Natural killer cell (primary cell): ENCODE results near the gene GTF2IRD1. TPM values are rescaled to one million over a fixed set of nuclear protein-coding genes. Genes with fewer than 3 reads are reported as not detected.

Experiments used
- ATAC-seq, 3 donors: fragments of 150-1000 bp in 2 of 3; fragments of 200-7000 bp in 1 of 3; cut with Tn5 transposase; 1 replicate in 1 of 3; 2 replicates in 2 of 3; pipeline ENCODE4 v1.10.0; 2021; ENCODE audit warnings: mild to moderate bottlenecking in 2 of 3, moderate library complexity in 2 of 3
- DNase-seq, 2 donors: peaks; one replicate each; pipeline versions ENCODE4 v3.0.0 to v3.0.0-alpha.2; 2013 to 2021; ENCODE audit warnings: mixed read lengths in 1 of 2
- H3K27ac ChIP-seq: one replicate; pipeline ENCODE4 v1.5.1; 2013; ENCODE audit warnings: mild to moderate bottlenecking, low read length
- H3K27me3 ChIP-seq: one replicate; pipeline ENCODE4 v1.6.1; 2013; ENCODE audit warnings: low read length; ENCODE audit not compliant: control insufficient read depth, insufficient read depth
- H3K36me3 ChIP-seq: one replicate; pipeline ENCODE4 v1.6.1; 2013; ENCODE audit warnings: low read length; ENCODE audit not compliant: control insufficient read depth, insufficient read depth
- H3K4me1 ChIP-seq: one replicate; pipeline ENCODE4 v1.6.1; 2013; ENCODE audit warnings: low read length; ENCODE audit not compliant: control insufficient read depth, insufficient read depth
- H3K4me3 ChIP-seq: one replicate; pipeline ENCODE4 v1.5.1; 2013; ENCODE audit warnings: low read length
- H3K9me3 ChIP-seq: one replicate; pipeline ENCODE4 v1.6.1; 2013; ENCODE audit warnings: low read length; ENCODE audit not compliant: control insufficient read depth, insufficient read depth
- H3K27ac Mint-ChIP-seq, 2 donors: one replicate each; pipeline ENCODE4 v1.8.0; 2022; ENCODE audit warnings: mild to moderate bottlenecking in 2 of 2, mixed read lengths in 2 of 2, moderate library complexity in 1 of 2
- H3K27me3 Mint-ChIP-seq, 2 donors: one replicate each; pipeline ENCODE4 v1.8.0; 2022; ENCODE audit warnings: low read depth in 2 of 2, mixed read lengths in 2 of 2
- H3K36me3 Mint-ChIP-seq: one replicate; pipeline ENCODE4 v1.8.0; 2022; ENCODE audit warnings: mixed read lengths
- H3K4me1 Mint-ChIP-seq, 2 donors: one replicate each; pipeline ENCODE4 v1.8.0; 2022; ENCODE audit warnings: mixed read lengths in 2 of 2
- H3K4me3 Mint-ChIP-seq: one replicate; pipeline ENCODE4 v1.8.0; 2022; ENCODE audit warnings: mild to moderate bottlenecking, moderate library complexity, mixed read lengths
- H3K9me3 Mint-ChIP-seq, 2 donors: one replicate each; pipeline ENCODE4 v1.8.0; 2022; ENCODE audit warnings: mixed read lengths in 2 of 2
- whole genome bisulfite sequencing: methylation state at CpG from one replicate; pipeline ENCODE4 v1.1.7; 2013; ENCODE audit warnings: missing lambda C conversion rate; ENCODE audit not compliant: insufficient coverage; 5-methylcytosine and 5-hydroxymethylcytosine counted together
- intact Hi-C: fragments of 100-400 bp; cut with micrococcal nuclease; formaldehyde crosslinking; loops from one replicate; pipeline ENCODE4 v1.14.2; 2022
- total RNA-seq, 4 donors: library from RNA; stranded (reverse); fragments of 120-200 nt in 1 of 4; gene quantifications; one replicate each; pipeline versions ENCODE4 v1.2.3 to v1.2.4, GENCODE V29; 2013 to 2022
- TF ChIP-seq, protein P1 (sequence below): fragments of 200-600 bp; IDR thresholded peaks from one replicate; pipeline ENCODE4 v1.8.0; 2022; ENCODE audit warnings: antibody characterized with exemption

GTF2IRD1 gene
- total RNA-seq, 3 donors from 2014 or later (not counting 1 experiment from before 2014, with no cell fraction given), result not detected

DNA sequence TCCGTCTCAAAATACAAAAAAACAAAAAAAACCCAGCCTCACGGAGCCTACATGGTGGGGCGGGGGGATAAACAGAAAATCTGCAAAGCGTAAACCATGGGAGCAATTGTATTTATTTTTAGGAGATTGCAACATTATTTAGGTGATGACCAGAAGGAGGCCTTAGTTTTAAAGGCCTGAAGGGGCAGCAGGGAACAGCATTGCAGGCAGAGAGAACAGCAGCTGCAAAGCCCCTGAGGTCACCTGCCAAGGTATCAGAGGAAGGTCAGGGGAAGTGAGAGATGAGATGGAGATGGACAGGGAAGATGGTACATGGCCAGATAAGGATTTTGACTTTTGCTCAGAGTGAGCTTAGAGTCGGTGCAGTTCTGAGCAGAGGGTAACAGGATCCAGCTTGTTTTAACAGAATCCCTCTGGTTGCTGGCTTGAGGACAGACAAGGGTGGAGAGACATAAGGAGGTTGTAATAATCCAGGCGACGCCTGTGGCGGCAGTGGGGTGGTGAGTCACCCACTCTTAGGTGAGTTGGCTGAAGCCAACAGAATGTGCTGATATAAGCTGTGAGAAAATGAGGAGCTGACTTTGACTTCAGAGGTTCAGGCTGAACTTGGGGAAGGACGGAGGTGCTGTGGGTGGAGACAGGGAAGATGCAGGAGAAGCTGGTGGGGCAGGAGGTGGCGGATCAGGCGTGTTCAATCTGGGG, 121.5 kb downstream of the GTF2IRD1 start:
- H3K9me3 Mint-ChIP-seq, result no peaks in the 10 kb centered on the region
- H3K27ac ChIP-seq, result no peak overlapping the region
- no peaks in the 10 kb centered on the region for H3K27me3 Mint-ChIP-seq
- intact Hi-C loops, result no loop called here
- H3K9me3 ChIP-seq, result no peaks in the 10 kb centered on the region
- H3K4me1 ChIP-seq, result no peaks in the 10 kb centered on the region
- no peak for DNase-seq
- ATAC-seq, result no peak
- no peak overlapping the region for H3K4me3 Mint-ChIP-seq
- no peaks in the 10 kb centered on the region for H3K27me3 ChIP-seq
- no peaks in the 10 kb centered on the region for H3K4me1 Mint-ChIP-seq
- 92% methylated on average over 10 of the region's 11 CpGs for WGBS
- no peaks in the 10 kb centered on the region for H3K36me3 Mint-ChIP-seq
- H3K27ac Mint-ChIP-seq, result no peak overlapping the region
- no peak overlapping the region for H3K4me3 ChIP-seq
- TF ChIP-seq, protein P1, sequence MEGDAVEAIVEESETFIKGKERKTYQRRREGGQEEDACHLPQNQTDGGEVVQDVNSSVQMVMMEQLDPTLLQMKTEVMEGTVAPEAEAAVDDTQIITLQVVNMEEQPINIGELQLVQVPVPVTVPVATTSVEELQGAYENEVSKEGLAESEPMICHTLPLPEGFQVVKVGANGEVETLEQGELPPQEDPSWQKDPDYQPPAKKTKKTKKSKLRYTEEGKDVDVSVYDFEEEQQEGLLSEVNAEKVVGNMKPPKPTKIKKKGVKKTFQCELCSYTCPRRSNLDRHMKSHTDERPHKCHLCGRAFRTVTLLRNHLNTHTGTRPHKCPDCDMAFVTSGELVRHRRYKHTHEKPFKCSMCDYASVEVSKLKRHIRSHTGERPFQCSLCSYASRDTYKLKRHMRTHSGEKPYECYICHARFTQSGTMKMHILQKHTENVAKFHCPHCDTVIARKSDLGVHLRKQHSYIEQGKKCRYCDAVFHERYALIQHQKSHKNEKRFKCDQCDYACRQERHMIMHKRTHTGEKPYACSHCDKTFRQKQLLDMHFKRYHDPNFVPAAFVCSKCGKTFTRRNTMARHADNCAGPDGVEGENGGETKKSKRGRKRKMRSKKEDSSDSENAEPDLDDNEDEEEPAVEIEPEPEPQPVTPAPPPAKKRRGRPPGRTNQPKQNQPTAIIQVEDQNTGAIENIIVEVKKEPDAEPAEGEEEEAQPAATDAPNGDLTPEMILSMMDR, result no peak
- H3K36me3 ChIP-seq, result no peaks in the 10 kb centered on the region

DNA sequence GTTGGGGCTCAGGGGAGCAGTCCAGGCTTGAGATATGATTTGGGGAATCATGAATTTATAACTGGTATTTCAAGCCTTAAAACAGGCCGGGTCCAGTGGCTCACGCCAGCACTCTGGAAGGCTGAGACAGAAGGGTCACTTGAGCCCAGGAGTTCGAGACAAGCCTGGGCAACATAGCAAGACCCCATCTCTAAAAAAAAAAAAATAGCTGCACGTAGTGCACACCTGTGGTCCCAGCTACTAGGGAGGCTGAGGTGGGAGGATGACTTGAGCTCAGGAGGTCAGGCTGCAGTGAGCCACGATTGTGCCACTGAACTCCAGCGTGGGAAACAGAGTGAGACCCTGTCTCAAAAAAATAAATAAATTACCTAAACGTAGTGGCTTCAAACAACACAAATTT, 122.1 kb downstream of the GTF2IRD1 start:
- no peaks in the 10 kb centered on the region for H3K9me3 Mint-ChIP-seq
- Histone ChIP-seq H3K4me3 (no peak overlapping the region), H3K27me3 (no peaks in the 10 kb centered on the region), H3K9me3 (no peaks in the 10 kb centered on the region), H3K27ac (no peak overlapping the region), H3K36me3 (no peaks in the 10 kb centered on the region), H3K4me1 (no peaks in the 10 kb centered on the region)
- H3K4me3 Mint-ChIP-seq, result no peak overlapping the region
- no peak overlapping the region for H3K27ac Mint-ChIP-seq
- no peaks in the 10 kb centered on the region for H3K27me3 Mint-ChIP-seq
- DNase-seq, result no peak
- no peaks in the 10 kb centered on the region for H3K36me3 Mint-ChIP-seq
- 88% methylated on average over 7 of the region's 7 CpGs for WGBS
- no peaks in the 10 kb centered on the region for H3K4me1 Mint-ChIP-seq
- ATAC-seq, result no peak
- TF ChIP-seq, protein P1, result no peak
- intact Hi-C loops, result no loop called here

DNA sequence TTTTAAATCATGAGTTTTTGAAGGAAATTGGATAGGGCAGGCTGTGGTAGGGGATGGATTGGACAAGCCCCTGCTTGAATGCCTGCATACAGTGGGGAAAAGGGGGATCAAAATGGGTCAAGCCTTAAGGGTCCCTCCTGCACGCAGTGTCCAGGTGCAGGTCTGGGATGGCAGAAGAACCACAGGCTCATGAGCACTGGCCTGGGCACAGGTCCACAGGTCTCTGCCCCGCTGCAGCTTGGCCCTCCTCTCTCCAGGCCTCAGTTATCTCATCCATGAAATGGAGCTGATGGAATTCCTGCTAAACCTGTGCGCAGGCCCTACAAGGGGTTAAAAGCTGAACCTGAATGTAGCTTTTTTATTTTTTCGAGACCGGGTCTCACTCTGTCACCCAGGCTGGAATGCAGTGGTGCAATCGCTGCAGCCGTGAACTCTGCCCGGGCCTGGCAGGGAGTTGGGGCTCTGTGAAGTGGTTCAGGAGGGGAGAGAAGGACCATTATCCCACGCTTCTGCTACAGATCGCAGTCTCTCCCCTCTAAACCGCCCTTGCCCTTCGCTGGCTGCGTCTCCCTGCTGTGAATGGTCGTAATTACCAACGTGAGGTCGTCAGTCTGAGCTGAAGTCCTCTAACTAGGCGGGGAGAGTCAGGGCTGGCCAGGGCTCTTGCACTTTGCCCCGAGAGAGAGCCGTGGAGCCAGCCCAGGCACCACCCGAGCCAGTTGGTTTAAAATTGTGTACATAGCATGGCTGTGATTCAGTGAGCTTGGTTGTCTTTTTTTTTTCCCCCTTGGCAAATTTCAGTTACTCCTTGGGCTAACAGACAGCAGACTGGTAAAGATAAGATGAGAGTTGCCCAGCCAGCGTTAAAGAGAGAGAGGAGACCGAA, 126.3 kb downstream of the GTF2IRD1 start:
- Histone ChIP-seq H3K36me3 (no peaks in the 10 kb centered on the region), H3K27me3 (no peaks in the 10 kb centered on the region), H3K4me3 (no peak overlapping the region), H3K9me3 (no peaks in the 10 kb centered on the region), H3K27ac (no peak overlapping the region), H3K4me1 (no peaks in the 10 kb centered on the region)
- 83% methylated on average over 22 of the region's 22 CpGs for WGBS
- H3K4me1 Mint-ChIP-seq, result no peaks in the 10 kb centered on the region
- ATAC-seq, result no peak
- no peak overlapping the region for H3K4me3 Mint-ChIP-seq
- no peaks in the 10 kb centered on the region for H3K9me3 Mint-ChIP-seq
- H3K36me3 Mint-ChIP-seq, result no peaks in the 10 kb centered on the region
- no peaks in the 10 kb centered on the region for H3K27me3 Mint-ChIP-seq
- TF ChIP-seq, protein P1, result no peak
- intact Hi-C loops, result no loop called here
- H3K27ac Mint-ChIP-seq, result no peak overlapping the region
- no peak for DNase-seq
